T47D (cell line): ENCODE data around the gene RNF44.

Source experiments
- DNase-seq, 2 experiments: peaks; one replicate each; pipeline versions ENCODE4 v3.0.0 to v3.0.0-alpha.2; 2011 to 2012; ENCODE audit warnings: low read depth in 1 of 2, low spot score in 1 of 2
- JUND ChIP-seq: IDR thresholded peaks from 2 replicates; pipeline ENCODE4 v1.6.1; 2012; ENCODE audit warnings: low read depth
- in situ Hi-C: cut with HindIII; loops from 2 replicates; pipeline ENCODE4 v1.10.0; 2016; ENCODE audit warnings: low sequenced_read_pairs, low pct_unique_long_range_greater_than_20kb

The RNF44 gene

DNA sequence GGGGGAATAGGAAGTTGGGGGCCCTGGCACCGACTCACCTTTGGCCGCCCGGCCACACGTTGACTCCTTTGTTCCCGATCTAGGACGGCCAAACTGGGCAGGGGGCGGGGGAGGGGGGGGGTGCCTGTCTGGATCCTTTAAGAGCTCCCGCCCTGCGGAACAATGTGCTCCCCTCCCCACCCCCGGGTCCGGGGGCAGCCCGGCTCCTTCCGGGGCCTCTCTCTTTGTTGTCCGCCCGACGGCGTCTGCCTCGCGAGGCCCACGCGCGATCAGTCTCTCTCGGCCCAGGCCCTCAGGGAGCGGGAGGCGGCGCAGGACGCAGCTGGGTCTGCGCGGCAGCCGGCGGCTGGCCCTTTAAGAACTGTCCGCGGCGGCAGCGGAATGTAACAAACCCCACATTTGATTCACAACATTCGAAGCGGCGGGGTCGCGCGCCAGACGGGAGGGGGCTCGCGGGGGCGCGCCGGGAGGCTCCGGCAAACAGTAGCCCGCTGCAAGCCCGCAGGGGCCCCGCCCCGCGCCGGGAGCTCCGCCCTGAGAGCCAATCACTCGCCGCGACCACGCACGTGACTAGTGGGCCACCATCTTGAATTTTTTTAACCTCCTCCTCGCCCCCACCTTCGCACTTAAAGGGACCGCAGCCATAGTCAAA, at the start of gene RNF44:
RNF44 (minus strand) TSS at position 501 of the 652 bp plus-strand sequence. CDS start 4,930 bp downstream, outside the sequence.
- peak; percentile 92 to 98 for DNase-seq
- in situ Hi-C loops = no loop called here
- no peak for TF ChIP-seq JUND

DNA sequence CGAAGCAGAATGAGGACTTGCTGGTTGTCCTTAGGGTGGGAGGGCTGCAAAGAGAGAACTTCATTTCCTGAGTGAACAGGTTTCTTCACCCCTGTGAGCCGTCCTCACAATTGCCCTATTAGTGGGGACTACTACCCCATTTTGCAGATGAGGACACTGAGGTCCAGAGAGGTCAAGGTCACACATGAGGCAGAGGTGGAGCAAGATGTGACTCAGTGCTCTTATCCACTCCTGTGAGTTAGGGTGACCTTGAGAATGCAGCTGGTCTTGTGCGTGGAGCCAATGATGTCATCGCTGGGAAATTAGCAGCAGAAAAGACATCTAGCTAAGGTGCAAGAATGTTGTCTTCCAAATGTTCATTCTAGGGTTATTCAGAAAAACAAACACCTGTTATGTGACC, 45.9 kb upstream of the RNF44 start:
- no peak for DNase-seq
- no peak for TF ChIP-seq JUND
- in situ Hi-C loops = no loop called here

DNA sequence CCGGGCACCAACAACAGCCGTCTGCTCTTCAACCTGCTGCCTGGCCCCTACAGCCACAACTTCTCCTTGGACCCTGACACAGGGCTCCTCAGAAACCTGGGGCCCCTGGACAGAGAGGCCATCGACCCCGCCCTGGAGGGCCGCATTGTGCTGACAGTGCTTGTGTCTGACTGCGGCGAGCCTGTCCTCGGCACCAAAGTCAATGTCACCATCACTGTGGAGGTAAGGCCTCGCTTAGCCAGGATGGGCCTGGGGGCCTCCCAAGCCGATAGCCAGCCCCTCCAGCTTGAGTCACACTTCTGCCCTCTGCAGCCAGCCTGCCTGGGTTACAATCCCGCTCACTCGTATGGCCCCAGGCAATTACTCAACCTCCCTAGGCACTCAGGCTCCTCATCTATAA, 44.2 kb upstream of the RNF44 start:
- no peak for DNase-seq
- in situ Hi-C loops = no loop called here
- no peak for TF ChIP-seq JUND

DNA sequence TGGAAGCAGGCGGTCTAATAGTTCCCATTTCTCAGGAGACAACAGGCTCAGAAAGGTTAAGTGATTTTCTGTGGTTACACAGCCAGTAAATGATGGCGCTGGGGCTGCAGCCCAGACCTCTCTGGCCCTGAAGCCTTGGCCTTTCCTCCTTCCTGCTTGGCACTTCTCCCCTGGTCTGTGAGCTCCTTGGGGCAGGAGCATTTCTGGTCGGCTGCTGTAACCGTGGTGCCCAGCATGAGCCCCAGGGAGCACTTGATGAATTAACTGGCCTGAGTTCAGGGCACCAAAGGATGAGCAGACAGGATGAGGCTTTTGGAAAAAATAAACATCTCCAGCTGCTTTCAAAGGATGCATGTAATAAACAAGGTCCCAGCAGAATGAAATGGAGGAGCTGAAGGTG, 42.1 kb upstream of the RNF44 start:
- in situ Hi-C loops = no loop called here
- DNase-seq = no peak
- TF ChIP-seq JUND = no peak

DNA sequence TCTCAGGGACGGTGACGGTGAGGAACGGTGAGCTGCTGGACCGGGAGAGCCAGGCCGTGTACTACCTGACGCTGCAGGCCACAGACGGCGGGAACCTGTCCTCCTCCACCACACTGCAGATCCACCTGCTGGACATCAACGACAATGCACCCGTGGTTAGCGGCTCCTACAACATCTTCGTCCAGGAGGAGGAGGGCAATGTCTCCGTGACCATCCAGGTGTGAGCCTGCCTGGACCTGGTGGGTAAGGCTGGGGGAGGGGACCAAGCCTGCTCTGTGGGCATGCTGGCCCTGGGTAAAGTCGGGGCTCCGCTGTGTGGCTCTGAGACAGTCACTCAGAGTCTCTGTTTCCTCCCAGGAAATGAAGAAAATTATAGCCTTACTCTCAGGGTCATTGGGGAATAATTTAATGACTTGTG, 41.2 kb upstream of the RNF44 start:
- in situ Hi-C loops = no loop called here
- peak; percentile 91 to 95 for DNase-seq
- TF ChIP-seq JUND = no peak

DNA sequence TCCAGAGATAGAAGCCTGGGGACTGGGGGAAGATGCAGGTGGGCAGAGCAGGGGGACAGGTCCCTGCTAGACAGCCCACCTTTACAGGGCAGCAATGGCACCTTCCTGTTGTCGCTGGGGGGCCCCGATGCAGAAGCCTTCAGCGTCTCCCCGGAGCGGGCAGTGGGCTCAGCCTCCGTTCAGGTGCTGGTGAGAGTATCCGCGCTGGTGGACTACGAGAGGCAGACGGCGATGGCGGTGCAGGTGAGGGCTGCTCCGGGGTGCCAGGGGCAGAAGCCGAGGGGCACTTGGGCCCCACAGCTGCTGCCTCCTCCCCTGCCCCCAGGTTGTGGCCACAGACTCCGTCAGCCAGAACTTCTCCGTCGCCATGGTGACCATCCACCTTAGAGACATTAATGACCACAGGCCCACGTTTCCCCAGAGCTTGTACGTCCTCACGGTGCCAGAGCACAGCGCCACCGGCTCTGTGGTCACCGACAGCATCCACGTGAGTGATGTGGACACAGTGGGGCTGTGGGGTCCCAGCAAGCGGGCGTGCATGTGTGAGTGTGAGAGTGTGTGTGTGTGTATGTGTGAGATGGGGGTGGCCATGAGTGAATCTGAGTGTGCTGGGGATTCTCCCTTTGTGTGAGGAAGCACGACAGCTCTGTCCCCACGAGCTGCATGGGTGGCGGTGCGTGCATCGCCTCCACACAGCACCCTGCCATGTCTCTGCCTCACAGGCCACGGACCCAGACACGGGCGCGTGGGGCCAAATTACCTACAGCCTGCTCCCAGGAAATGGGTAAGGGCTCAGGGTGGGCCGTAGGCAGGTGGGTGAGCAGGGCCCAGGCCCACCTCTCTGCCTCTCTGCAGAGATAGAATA, 40.3 kb upstream of the RNF44 start:
- TF ChIP-seq JUND = no peak
- no peak for DNase-seq
- in situ Hi-C loops = no loop called here

DNA sequence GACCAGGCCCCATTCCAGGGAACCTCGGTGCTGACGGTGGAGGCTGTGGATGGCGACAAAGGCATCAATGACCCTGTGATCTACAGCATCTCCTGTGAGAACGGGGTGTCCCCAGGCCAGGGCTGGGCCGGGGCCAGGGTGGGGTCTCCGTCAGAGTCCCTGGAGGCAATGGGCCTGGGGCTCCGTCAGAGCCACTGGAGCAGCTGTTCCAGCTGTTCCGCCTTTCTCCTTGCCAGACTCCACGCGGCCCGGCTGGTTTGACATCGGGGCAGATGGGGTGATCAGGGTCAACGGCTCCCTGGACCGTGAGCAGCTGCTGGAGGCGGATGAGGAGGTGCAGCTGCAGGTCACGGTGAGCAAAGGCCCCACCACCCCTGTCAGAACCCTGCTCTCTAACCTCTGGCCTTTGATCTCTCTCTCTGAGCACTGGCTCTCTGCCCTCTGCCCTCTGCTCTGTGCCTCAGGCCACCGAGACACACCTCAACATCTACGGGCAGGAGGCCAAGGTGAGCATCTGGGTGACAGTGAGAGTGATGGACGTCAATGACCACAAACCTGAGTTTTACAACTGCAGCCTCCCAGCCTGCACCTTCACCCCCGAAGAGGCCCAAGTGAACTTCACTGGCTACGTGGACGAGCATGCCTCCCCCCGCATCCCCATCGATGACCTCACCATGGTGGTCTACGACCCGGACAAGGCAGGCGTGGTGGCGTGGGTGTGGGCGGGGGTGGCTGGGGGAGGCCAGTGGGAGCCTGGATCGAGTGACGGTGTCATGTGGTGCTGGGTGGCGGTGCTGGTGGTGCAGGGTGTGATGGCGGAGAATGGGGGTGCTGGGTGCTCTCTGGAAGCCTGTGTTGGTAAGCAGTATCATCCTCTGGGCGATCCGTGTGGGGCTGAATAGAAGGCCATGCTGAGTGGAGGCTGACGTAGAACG, 38.6 kb upstream of the RNF44 start:
- TF ChIP-seq JUND = no peak
- in situ Hi-C loops = no loop called here
- DNase-seq = no peak

DNA sequence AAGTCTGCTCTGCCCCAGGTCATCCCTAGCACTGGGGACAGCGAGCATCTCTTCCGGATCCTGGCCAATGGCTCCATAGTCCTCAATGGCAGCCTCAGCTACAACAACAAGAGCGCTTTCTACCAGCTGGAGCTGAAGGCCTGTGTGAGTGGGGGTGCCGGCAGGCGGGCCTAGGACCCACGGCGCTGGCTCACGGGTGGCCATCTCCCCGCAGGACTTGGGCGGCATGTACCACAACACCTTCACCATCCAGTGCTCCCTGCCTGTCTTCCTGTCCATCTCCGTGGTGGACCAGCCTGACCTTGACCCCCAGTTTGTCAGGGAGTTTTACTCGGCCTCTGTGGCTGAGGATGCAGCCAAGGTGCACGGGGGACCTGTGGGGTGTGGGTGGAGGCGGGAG, 37.9 kb upstream of the RNF44 start:
- no peak for DNase-seq

DNA sequence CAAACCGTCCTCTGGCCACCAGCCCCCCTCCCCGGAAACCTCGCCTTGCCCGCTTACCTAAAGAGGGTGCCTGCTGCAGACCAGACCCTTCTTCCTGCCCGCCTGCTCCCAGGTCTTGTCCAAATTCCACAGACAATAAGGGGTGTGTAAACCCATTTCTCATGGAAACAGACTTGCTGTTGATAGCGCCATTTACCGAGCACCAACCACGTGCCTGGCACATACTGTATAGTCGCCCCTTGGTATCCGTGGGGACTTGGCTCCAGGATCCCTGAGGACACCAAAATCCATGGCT, 37.0 kb upstream of the RNF44 start:
- TF ChIP-seq JUND = no peak
- in situ Hi-C loops = no loop called here
- no peak for DNase-seq

More for the DNA sequence above, 37.9 kb upstream of the RNF44 start:
- in situ Hi-C loops = no loop called here
- no peak for TF ChIP-seq JUND

DNA sequence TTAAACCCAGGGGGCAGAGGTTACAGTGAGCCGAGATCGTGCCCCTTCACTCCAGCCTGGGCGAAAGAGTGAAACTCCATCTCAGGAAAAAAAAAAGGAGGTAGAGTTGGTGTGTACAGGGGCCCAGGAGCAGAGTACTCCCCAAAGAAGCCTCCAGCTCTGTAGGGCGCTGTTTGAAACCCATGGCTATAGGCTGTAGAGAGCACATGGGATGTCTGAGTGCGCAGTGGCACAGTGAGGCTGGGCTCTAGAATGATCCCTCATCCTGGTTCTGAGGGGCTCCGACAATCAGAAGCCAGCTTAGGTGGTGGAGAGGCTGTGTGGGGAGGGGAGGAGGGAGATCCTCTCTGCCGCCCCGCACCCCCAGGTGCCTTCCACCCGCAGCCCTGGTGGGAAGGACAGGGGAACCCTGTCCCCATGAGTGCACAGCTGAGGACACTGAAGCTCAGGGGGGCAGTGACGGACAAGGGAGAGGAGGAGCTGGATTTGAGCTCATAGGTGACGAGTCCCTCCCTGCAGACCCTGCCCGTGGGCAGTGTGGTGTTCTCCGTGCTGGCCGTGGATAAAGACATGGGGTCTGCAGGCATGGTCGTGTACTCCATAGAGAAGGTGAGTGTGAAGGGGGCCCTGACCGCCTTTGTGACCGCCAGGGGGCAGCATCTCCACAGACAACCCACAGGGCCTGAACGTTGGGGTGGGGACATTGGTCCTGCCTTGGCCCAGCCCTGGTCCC, 36.5 kb upstream of the RNF44 start:
- DNase-seq = peak in 1 of 2 experiments; percentile 65
- in situ Hi-C loops = no loop called here
- TF ChIP-seq JUND = no peak

DNA sequence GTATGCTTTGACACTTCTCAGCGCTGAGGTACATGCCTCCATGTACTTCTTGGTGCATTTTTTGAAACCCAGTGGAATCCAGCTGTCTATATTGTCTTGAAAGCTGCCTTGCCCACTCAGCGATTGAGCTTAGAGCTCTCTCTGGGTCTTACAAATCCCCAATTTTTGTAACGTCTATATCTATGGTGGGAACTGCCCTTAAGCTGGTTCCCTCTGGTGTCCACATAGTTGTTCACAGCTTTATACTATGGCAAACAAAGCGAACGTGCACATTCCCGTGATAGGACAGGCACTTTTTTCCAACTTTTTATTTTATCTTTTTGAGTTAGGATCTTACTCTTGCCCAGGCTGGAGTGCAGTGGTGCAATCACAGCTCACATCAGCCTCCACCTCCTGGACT, 32.8 kb upstream of the RNF44 start:
- no peak for TF ChIP-seq JUND
- peak in 1 of 2 experiments; percentile 36 for DNase-seq
- in situ Hi-C loops = no loop called here

DNA sequence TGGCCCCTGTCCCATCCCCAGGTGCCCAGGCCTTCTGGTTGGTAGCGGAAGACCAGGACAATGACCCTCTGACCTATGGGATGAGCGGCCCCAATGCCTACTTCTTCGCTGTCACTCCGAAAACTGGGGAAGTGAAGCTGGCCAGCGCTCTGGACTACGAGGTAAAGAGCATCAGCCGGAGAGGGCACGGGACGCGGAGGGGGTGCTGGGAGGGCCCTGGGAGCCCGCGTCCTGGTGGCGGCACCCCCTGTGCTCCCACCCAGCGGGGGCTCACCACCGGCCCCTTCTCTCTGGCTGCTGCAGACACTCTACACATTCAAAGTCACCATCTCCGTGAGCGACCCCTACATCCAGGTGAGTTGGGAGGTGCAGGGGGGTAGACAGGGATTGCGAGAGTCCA, 31.5 kb upstream of the RNF44 start:
- TF ChIP-seq JUND = no peak
- in situ Hi-C loops = no loop called here
- DNase-seq = no peak
